GM23338 (cell line): ENCODE data around the gene HIVEP3. TPM values are rescaled to one million over a fixed set of nuclear protein-coding genes. Genes with fewer than 3 reads are reported as not detected.

Source experiments
- ATAC-seq: fragments of 200-7000 bp; cut with Tn5 transposase; 3 replicates; pipeline ENCODE4 v1.9.1; 2020
- DNase-seq: peaks from one replicate; pipeline ENCODE4 v3.0.0-alpha.2; 2015; ENCODE audit warnings: low spot score
- H2AFZ ChIP-seq: fragments of 200-600 bp; sonication (generic); 2 replicates; pipeline ENCODE4 v1.8.0; 2016; ENCODE audit warnings: antibody characterized with exemption, mild to moderate bottlenecking, moderate library complexity
- H3F3A ChIP-seq: fragments of 200-600 bp; sonication (generic); replicated peaks from 2 replicates; pipeline ENCODE4 v1.8.0; 2017; ENCODE audit warnings: antibody characterized with exemption, mixed run types, low read depth
- H3K27ac ChIP-seq: fragments of 200-600 bp; sonication (generic); 2 replicates; pipeline ENCODE4 v1.6.1; 2016; ENCODE audit warnings: low read depth
- H3K27me3 ChIP-seq: fragments of 200-600 bp; sonication (generic); 2 replicates; pipeline ENCODE4 v1.8.0; 2016; ENCODE audit warnings: mild to moderate bottlenecking, mixed run types, moderate library complexity; ENCODE audit not compliant: insufficient read depth
- H3K36me3 ChIP-seq: fragments of 200-600 bp; sonication (generic); 2 replicates; pipeline ENCODE4 v1.8.0; 2016; ENCODE audit warnings: mild to moderate bottlenecking; ENCODE audit not compliant: insufficient read depth
- H3K4me1 ChIP-seq: fragments of 200-600 bp; sonication (generic); 2 replicates; pipeline ENCODE4 v1.8.0; 2016; ENCODE audit warnings: mild to moderate bottlenecking, moderate library complexity; ENCODE audit not compliant: insufficient read depth
- H3K4me2 ChIP-seq: fragments of 200-600 bp; sonication (generic); 2 replicates; pipeline ENCODE4 v1.7.1; 2017; ENCODE audit warnings: mixed run types
- H3K4me3 ChIP-seq: fragments of 200-600 bp; sonication (generic); 2 replicates; pipeline ENCODE4 v1.6.1; 2016; ENCODE audit warnings: mixed run types
- H3K79me2 ChIP-seq: fragments of 200-600 bp; sonication (generic); replicated peaks from 2 replicates; pipeline ENCODE4 v1.8.0; 2017; ENCODE audit warnings: mild to moderate bottlenecking; ENCODE audit not compliant: insufficient read depth
- H3K9me2 ChIP-seq: fragments of 200-600 bp; sonication (generic); 2 replicates; pipeline ENCODE4 v1.8.0; 2017; ENCODE audit not compliant: insufficient read depth
- H4K20me1 ChIP-seq: fragments of 200-600 bp; sonication (generic); replicated peaks from 2 replicates; pipeline ENCODE4 v1.8.0; 2017; ENCODE audit warnings: mild to moderate bottlenecking; ENCODE audit not compliant: insufficient read depth
- H3K27ac Mint-ChIP-seq: 2 replicates; pipeline ENCODE4 v1.8.0; 2020; ENCODE audit warnings: inconsistent platforms, mild to moderate bottlenecking, moderate library complexity, mixed read lengths
- H3K27me3 Mint-ChIP-seq: 3 replicates; pipeline ENCODE4 v1.8.0; 2022; ENCODE audit warnings: low read depth, mild to moderate bottlenecking, moderate library complexity, mixed read lengths, inconsistent platforms; ENCODE audit not compliant: insufficient read depth, poor library complexity
- H3K36me3 Mint-ChIP-seq: 3 replicates; pipeline ENCODE4 v1.8.0; 2021; ENCODE audit warnings: low read depth, mild to moderate bottlenecking, inconsistent platforms, moderate library complexity, mixed read lengths
- H3K4me1 Mint-ChIP-seq: 3 replicates; pipeline ENCODE4 v1.8.0; 2020; ENCODE audit warnings: mild to moderate bottlenecking, inconsistent platforms, mixed read lengths
- H3K4me3 Mint-ChIP-seq: 3 replicates; pipeline ENCODE4 v1.8.0; 2021; ENCODE audit warnings: moderate library complexity, mild to moderate bottlenecking, inconsistent platforms, mixed read lengths
- H3K9me3 Mint-ChIP-seq: 3 replicates; pipeline ENCODE4 v1.8.0; 2020; ENCODE audit warnings: moderate library complexity, mild to moderate bottlenecking, inconsistent platforms, mixed read lengths
- EZH2 ChIP-seq: fragments of 200-600 bp; sonication (generic); IDR thresholded peaks from one replicate; pipeline ENCODE4 v1.8.0; 2017; ENCODE audit warnings: antibody characterized with exemption, mild to moderate bottlenecking, low read depth; ENCODE audit not compliant: unreplicated experiment
- EZH2phosphoT487 ChIP-seq: fragments of 200-600 bp; sonication (generic); IDR thresholded peaks from one replicate; pipeline ENCODE4 v1.8.1; 2018; ENCODE audit warnings: antibody characterized with exemption; ENCODE audit not compliant: unreplicated experiment
- NANOG ChIP-seq: IDR thresholded peaks from 2 replicates; pipeline ENCODE4 v1.6.1; 2016; ENCODE audit warnings: antibody characterized with exemption, borderline replicate concordance
- STAT1 ChIP-seq: IDR thresholded peaks from one replicate; pipeline ENCODE4 v1.6.1; 2016; ENCODE audit warnings: antibody characterized with exemption; ENCODE audit not compliant: unreplicated experiment
- ZNF114 ChIP-seq: fragments of 250-450 bp; sonication (Bioruptor Pico); IDR thresholded peaks from 2 replicates; pipeline ENCODE4 v1.5.0; 2020; ENCODE audit warnings: mild to moderate bottlenecking, moderate library complexity
- polyA plus RNA-seq: library from polyadenylated mRNA; unstranded; fragments of >200 nt; fragmentation: Nextera tagmentation; extraction: Ambion mirVana; gene quantifications from 2 replicates; pipeline ENCODE4 v1.2.1, GENCODE V29; 2016
- total RNA-seq: library from RNA; depleted of rRNA; stranded (reverse); fragments of >200 nt; shearing (Covaris generic); gene quantifications from 2 replicates; pipeline ENCODE4 v1.2.3, GENCODE V29; 2014
- TF ChIP-seq, protein P1 (sequence below): IDR thresholded peaks from one replicate; pipeline ENCODE4 v1.6.1; 2018; ENCODE audit warnings: antibody characterized with exemption; ENCODE audit not compliant: unreplicated experiment

HIVEP3 gene
- total and polyA plus RNA-seq, 2 experiments from 2014 or later: 0.14 to 0.24 TPM

DNA sequence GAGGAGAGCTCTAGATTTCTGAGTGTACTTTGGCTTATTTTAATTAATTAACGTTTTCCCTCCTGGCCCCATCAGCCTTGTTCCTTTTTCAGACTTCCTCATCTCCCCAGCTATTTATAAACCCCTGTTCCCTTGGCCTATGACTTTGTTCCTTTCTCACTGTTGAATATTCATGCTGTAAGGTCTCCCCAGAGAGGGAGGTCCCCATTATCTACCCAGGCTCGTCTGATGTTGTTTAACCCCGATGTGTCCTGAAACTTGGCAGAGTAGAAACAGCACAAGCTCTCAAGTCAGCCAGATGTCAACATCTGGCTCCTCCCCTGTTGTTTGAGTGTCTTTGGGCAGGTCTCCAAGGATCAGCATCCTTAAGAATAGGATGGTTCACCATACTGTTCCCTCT, 153.6 kb downstream of the HIVEP3 start:
- H3K27me3 Mint-ChIP-seq: no peaks in the 10 kb centered on the region
- no peaks in the 10 kb centered on the region for H3K36me3 ChIP-seq
- TF ChIP-seq NANOG: no peak
- no peak for TF ChIP-seq EZH2
- H3K9me2 ChIP-seq: 0 out of 2 replicates have a peak, but pooled peaks cover 2% of the 10 kb centered on the region
- H3K4me3 ChIP-seq: no peak overlapping the region
- no peak overlapping the region for H3K4me3 Mint-ChIP-seq
- peaks cover 29% of the 10 kb centered on the region for H3K9me3 Mint-ChIP-seq
- H4K20me1 ChIP-seq: no peaks in the 10 kb centered on the region
- H2AFZ ChIP-seq: no peak overlapping the region
- H3K4me2 ChIP-seq: no peak overlapping the region
- H3K27me3 ChIP-seq: no peaks in the 10 kb centered on the region
- H3K27ac Mint-ChIP-seq: no peak overlapping the region; the same call in 1 of the 2 replicates
- no peaks in the 10 kb centered on the region for H3F3A ChIP-seq
- H3K4me1 ChIP-seq: no peaks in the 10 kb centered on the region
- H3K79me2 ChIP-seq: no peaks in the 10 kb centered on the region
- ATAC-seq: no peak
- 0 out of 3 replicates have a peak, but pooled peaks cover 3% of the 10 kb centered on the region for H3K36me3 Mint-ChIP-seq
- H3K4me1 Mint-ChIP-seq: peaks cover 9% of the 10 kb centered on the region
- no peak overlapping the region for H3K27ac ChIP-seq
- no peak for DNase-seq

DNA sequence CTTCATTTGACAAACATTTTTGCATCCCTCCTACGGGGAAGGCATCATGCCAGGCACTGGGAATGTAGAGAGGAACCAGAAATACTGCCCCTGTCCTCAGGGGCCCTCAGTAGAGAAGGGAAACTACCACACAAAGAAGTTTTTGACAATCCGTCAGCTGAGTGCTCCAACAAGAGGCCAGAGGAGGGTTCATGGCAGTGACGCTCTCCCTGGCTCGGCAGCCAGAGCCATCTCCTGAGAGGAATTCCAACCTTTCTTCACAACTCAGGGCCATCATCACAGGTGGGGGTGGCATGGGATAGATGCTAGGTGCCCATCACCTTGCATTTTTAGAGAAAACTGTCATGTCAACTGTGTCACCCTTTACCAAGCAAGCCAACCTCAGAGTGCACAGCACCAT, 154.1 kb downstream of the HIVEP3 start:
- ATAC-seq: no peak
- Histone ChIP-seq H3K27ac (no peak overlapping the region), H4K20me1 (no peaks in the 10 kb centered on the region), H3K4me2 (no peak overlapping the region), H3K9me2 (0 out of 2 replicates have a peak, but pooled peaks cover 2% of the 10 kb centered on the region), H3K4me3 (no peak overlapping the region), H3K27me3 (no peaks in the 10 kb centered on the region), H3K79me2 (no peaks in the 10 kb centered on the region), H3F3A (no peaks in the 10 kb centered on the region), H3K4me1 (no peaks in the 10 kb centered on the region), H3K36me3 (no peaks in the 10 kb centered on the region), H2AFZ (no peak overlapping the region)
- DNase-seq: no peak
- Mint-ChIP-seq H3K27ac (no peak overlapping the region), H3K4me3 (no peak overlapping the region), H3K9me3 (peaks cover 29% of the 10 kb centered on the region), H3K4me1 (peaks cover 9% of the 10 kb centered on the region), H3K27me3 (no peaks in the 10 kb centered on the region), H3K36me3 (0 out of 3 replicates have a peak, but pooled peaks cover 3% of the 10 kb centered on the region)
- TF ChIP-seq STAT1 (no peak), EZH2 (no peak), EZH2phosphoT487 (no peak)
- TF ChIP-seq, protein P1, sequence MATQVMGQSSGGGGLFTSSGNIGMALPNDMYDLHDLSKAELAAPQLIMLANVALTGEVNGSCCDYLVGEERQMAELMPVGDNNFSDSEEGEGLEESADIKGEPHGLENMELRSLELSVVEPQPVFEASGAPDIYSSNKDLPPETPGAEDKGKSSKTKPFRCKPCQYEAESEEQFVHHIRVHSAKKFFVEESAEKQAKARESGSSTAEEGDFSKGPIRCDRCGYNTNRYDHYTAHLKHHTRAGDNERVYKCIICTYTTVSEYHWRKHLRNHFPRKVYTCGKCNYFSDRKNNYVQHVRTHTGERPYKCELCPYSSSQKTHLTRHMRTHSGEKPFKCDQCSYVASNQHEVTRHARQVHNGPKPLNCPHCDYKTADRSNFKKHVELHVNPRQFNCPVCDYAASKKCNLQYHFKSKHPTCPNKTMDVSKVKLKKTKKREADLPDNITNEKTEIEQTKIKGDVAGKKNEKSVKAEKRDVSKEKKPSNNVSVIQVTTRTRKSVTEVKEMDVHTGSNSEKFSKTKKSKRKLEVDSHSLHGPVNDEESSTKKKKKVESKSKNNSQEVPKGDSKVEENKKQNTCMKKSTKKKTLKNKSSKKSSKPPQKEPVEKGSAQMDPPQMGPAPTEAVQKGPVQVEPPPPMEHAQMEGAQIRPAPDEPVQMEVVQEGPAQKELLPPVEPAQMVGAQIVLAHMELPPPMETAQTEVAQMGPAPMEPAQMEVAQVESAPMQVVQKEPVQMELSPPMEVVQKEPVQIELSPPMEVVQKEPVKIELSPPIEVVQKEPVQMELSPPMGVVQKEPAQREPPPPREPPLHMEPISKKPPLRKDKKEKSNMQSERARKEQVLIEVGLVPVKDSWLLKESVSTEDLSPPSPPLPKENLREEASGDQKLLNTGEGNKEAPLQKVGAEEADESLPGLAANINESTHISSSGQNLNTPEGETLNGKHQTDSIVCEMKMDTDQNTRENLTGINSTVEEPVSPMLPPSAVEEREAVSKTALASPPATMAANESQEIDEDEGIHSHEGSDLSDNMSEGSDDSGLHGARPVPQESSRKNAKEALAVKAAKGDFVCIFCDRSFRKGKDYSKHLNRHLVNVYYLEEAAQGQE: no peak

DNA sequence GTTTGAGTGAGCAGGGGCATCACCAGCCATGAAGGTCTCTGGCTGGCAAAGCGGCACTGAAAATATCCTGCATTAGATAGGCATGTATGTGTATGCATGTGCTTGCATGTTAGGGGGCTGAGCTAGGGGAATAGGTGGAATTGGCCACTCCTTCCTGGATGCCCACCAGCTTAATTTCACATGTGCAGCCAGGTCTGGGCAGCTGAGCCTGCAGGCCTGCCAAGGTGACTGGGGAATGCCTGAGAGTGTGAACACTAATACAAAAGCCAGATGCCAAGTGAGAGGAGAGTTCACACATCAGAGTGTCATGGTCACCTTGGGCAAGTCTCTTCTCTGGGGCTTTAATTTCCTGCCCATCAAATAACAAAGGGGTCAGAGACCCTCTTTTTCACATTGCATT, 155.9 kb downstream of the HIVEP3 start:
- Histone ChIP-seq H3K27ac (no peak overlapping the region), H3K36me3 (no peaks in the 10 kb centered on the region), H3F3A (no peaks in the 10 kb centered on the region), H4K20me1 (no peaks in the 10 kb centered on the region), H3K4me3 (no peak overlapping the region), H3K9me2 (0 out of 2 replicates have a peak, but pooled peaks cover 2% of the 10 kb centered on the region), H3K27me3 (no peaks in the 10 kb centered on the region), H3K79me2 (no peaks in the 10 kb centered on the region), H3K4me1 (no peaks in the 10 kb centered on the region), H2AFZ (no peak overlapping the region), H3K4me2 (no peak overlapping the region)
- ATAC-seq (no peak), DNase-seq (no peak)
- Mint-ChIP-seq H3K9me3 (peaks cover 29% of the 10 kb centered on the region), H3K27me3 (no peaks in the 10 kb centered on the region), H3K4me1 (peaks cover 9% of the 10 kb centered on the region), H3K27ac (no peak overlapping the region), H3K36me3 (0 out of 3 replicates have a peak, but pooled peaks cover 3% of the 10 kb centered on the region), H3K4me3 (no peak overlapping the region)
- TF ChIP-seq EZH2phosphoT487 (no peak), ZNF114 (CRISPR knock-in tag) (no peak), NANOG (no peak), EZH2 (no peak)
- TF ChIP-seq, protein P1: no peak
